Thoracic aorta (tissue), 2 donors: ENCODE measurements around the gene SLC2A3. TPM values are rescaled to one million over a fixed set of nuclear protein-coding genes. Genes with fewer than 3 reads are reported as not detected.
"Not testable (repeated sequence)": the region's sequence is repeated elsewhere in the genome, so short reads cannot be mapped to it uniquely, and the experiment has no call there.

Source experiments
- ATAC-seq: fragments of 150-250 bp; one replicate; pipeline ENCODE4 v1.8.0; 2017; ENCODE audit warnings: low read depth; ENCODE audit not compliant: insufficient number of reproducible peaks, low FRiP score
- DNase-seq: peaks from one replicate; pipeline ENCODE4 v3.0.0-alpha.2; 2020; ENCODE audit warnings: low spot score
- H3K27ac ChIP-seq, 2 donors: fragments of 200-600 bp; sonication (generic); 1 replicate in 1 of 2; 2 replicates in 1 of 2; pipeline ENCODE4 v1.5.1; 2016; ENCODE audit warnings: mild to moderate bottlenecking in 2 of 2, moderate library complexity in 2 of 2
- H3K27me3 ChIP-seq: fragments of 200-600 bp; sonication (generic); replicated peaks from 2 replicates; pipeline ENCODE4 v1.6.0; 2016; ENCODE audit warnings: mild to moderate bottlenecking; ENCODE audit not compliant: insufficient read depth
- H3K36me3 ChIP-seq: fragments of 200-600 bp; sonication (generic); one replicate; pipeline ENCODE4 v1.5.1; 2016
- H3K4me1 ChIP-seq, 2 donors: fragments of 200-600 bp; sonication (generic); 1 replicate in 1 of 2; 2 replicates in 1 of 2; pipeline versions ENCODE4 v1.5.1 to v1.6.0; 2016; ENCODE audit warnings: low read depth in 2 of 2, mild to moderate bottlenecking in 1 of 2; ENCODE audit not compliant: control insufficient read depth in 1 of 2
- H3K4me3 ChIP-seq: fragments of 200-600 bp; sonication (generic); 2 replicates; pipeline ENCODE4 v1.5.1; 2016; ENCODE audit warnings: mild to moderate bottlenecking
- H3K9me3 ChIP-seq: fragments of 200-600 bp; sonication (generic); 2 replicates; pipeline ENCODE4 v1.5.1; 2016
- CTCF ChIP-seq: fragments of 200-600 bp; sonication (generic); IDR thresholded peaks from one replicate; pipeline ENCODE4 v1.5.1; 2019; ENCODE audit warnings: antibody characterized with exemption
- total RNA-seq, 2 donors: library from RNA; depleted of rRNA; stranded (reverse); fragments of >200 nt; gene quantifications; one replicate each; pipeline versions ENCODE4 v1.1.0 to v1.2.3, GENCODE V29; 2016

SLC2A3 gene
- total RNA-seq, 2 donors from 2014 or later, result 47.7 to 136 TPM

DNA sequence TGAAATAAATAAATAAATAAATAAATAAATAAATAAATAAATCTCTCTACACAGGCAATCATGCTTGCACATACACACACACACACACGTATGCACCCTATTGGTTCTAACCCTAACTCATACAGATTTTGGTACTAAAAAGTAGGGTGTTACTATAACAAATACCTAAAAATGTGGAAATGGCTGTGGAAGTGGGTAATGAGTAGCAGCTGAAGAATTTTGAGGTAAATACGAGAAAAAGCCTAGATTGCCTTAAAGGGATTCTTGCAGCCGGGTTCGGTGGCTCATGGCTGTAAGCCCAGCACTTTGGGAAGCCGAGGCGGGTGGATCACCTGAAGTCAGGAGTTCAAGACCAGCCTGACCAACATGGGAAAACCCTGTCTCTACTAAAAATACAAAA lies 15.7 kb upstream of the SLC2A3 start:
- no peak for DNase-seq
- ATAC-seq, result no peak
- Histone ChIP-seq H3K9me3 (no peaks in the 10 kb centered on the region), H3K27ac (no peak overlapping the region), H3K27me3 (no peaks in the 10 kb centered on the region), H3K36me3 (no peaks in the 10 kb centered on the region), H3K4me3 (no peak overlapping the region), H3K4me1 (no peaks in the 10 kb centered on the region)
- no peak for TF ChIP-seq CTCF

DNA sequence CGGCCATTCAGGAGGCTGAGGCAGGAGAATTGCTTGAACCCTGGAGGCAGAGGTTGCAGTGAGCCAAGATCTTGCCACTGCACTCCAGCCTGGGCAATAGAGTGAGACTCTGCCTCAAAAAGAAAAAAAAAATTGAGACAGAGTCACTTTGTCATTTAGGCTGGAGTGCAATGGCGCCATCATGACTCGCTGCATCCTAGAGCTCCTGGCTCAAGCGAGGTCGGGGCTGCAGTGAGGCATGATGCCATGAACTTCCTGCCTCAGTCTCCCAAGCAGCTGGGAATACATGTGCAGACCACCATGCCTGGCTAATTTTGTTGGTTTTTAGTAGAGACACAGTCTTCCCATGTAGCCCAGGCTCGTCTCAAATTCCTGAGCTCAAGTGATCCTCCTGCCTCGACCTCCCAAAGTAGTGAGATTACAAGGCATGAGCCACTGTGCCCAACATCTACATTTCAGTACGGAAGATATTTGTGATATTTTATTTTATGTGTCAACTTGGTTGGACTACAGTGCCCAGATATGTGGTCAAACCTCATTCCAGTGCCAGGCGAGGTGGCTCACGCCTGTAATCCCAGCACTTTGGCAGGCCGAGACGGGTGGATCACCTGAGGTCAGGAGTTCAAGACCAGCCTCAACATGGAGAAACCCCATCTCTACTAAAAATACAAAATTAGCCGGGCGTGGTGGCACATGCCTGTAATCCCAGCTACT lies 14.4 kb upstream of the SLC2A3 start:
- H3K4me3 ChIP-seq, H3K27ac ChIP-seq, H3K4me1 ChIP-seq, H3K9me3 ChIP-seq, ATAC-seq, DNase-seq, H3K27me3 ChIP-seq, H3K36me3 ChIP-seq: not testable (repeated sequence)

DNA sequence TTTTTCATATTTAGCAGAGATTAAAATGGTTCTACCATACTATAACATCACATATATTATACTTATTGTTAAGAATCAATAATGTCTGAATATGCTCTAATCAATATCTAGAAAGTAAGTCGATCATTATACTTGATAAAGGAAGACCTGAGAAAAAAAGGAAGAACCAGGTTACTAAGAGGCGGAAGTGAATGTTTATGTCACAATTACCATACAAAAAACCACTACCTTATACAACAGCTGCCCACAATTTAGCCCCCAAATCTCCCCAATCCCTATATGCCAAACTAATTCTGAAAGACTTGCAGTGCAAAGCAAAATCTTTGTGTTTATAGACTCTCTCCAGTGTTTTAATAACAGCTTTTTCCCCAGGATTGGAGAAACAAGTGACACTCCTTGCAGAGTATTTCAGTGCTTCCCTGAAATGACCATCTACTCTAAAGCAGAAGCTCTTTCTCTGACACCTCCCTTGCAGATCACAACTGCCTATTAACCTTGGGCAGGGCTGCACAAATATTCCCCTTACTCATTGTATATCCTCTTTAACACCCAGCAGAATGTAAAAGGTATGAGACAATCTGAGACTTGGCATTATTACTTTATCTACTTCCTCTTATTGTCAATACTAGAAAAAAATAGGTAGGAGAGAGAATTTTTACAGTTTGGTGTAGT lies 12.7 kb upstream of the SLC2A3 start:
- Histone ChIP-seq H3K4me1 (no peaks in the 10 kb centered on the region), H3K36me3 (no peaks in the 10 kb centered on the region), H3K27me3 (no peaks in the 10 kb centered on the region), H3K27ac (no peak overlapping the region), H3K9me3 (no peaks in the 10 kb centered on the region), H3K4me3 (no peak overlapping the region)
- no peak for TF ChIP-seq CTCF
- DNase-seq (no peak), ATAC-seq (no peak)

- no peak for TF ChIP-seq CTCF
- no peak for ATAC-seq
- Histone ChIP-seq H3K4me3 (no peak overlapping the region), H3K36me3 (no peaks in the 10 kb centered on the region), H3K9me3 (no peaks in the 10 kb centered on the region), H3K27ac (no peak overlapping the region), H3K27me3 (no peaks in the 10 kb centered on the region), H3K4me1 (no peaks in the 10 kb centered on the region)
- no peak for DNase-seq
These were observed 11.0 kb upstream of the SLC2A3 start for GRCh38 chr12:7947011-7947410.

GRCh38 chr12:7944760-7945159 lies 8.8 kb upstream of the SLC2A3 start:
- not testable (repeated sequence) for H3K27me3 ChIP-seq, H3K4me3 ChIP-seq, H3K9me3 ChIP-seq, H3K4me1 ChIP-seq, ATAC-seq, DNase-seq, H3K36me3 ChIP-seq, H3K27ac ChIP-seq

- Histone ChIP-seq H3K4me1 (no peaks in the 10 kb centered on the region), H3K36me3 (no peaks in the 10 kb centered on the region), H3K27me3 (no peaks in the 10 kb centered on the region), H3K9me3 (no peaks in the 10 kb centered on the region), H3K27ac (no peak overlapping the region), H3K4me3 (no peak overlapping the region)
- no peak for TF ChIP-seq CTCF
- ATAC-seq (no peak), DNase-seq (no peak)
These were observed 4.9 kb upstream of the SLC2A3 start for GRCh38 chr12:7940906-7941305.
